GM23248 (cell line): ENCODE data around the gene KCNQ2. TPM values are rescaled to one million over a fixed set of nuclear protein-coding genes. Genes with fewer than 3 reads are reported as not detected.
"Not testable (repeated sequence)": the region's sequence is repeated elsewhere in the genome, so short reads cannot be mapped to it uniquely, and the experiment has no call there.

Source experiments
- DNase-seq: peaks from one replicate; pipeline ENCODE4 v3.0.0-alpha.2; 2015
- H2AFZ ChIP-seq: fragments of 200-600 bp; sonication (generic); 2 replicates; pipeline ENCODE4 v1.6.1; 2016; ENCODE audit warnings: antibody characterized with exemption
- H3F3A ChIP-seq: fragments of 200-600 bp; sonication (generic); 2 replicates; pipeline ENCODE4 v1.6.1; 2016; ENCODE audit warnings: mild to moderate bottlenecking, antibody characterized with exemption, mixed run types; ENCODE audit not compliant: insufficient read depth
- H3K27ac ChIP-seq: fragments of 200-600 bp; sonication (generic); 2 replicates; pipeline ENCODE4 v1.5.1; 2016; ENCODE audit warnings: mild to moderate bottlenecking
- H3K27me3 ChIP-seq: fragments of 200-600 bp; sonication (generic); replicated peaks from 2 replicates; pipeline ENCODE4 v1.6.1; 2016; ENCODE audit warnings: mild to moderate bottlenecking; ENCODE audit not compliant: insufficient read depth
- H3K36me3 ChIP-seq: fragments of 200-600 bp; sonication (generic); 2 replicates; pipeline ENCODE4 v1.6.1; 2016; ENCODE audit warnings: low read depth, mild to moderate bottlenecking
- H3K4me1 ChIP-seq: fragments of 200-600 bp; sonication (generic); 2 replicates; pipeline ENCODE4 v1.6.1; 2016; ENCODE audit warnings: mild to moderate bottlenecking; ENCODE audit not compliant: insufficient read depth
- H3K4me2 ChIP-seq: fragments of 200-600 bp; sonication (generic); one replicate; pipeline ENCODE4 v1.6.1; 2016; ENCODE audit warnings: mild to moderate bottlenecking; ENCODE audit not compliant: unreplicated experiment
- H3K4me3 ChIP-seq: fragments of 200-600 bp; sonication (generic); 2 replicates; pipeline ENCODE4 v1.5.1; 2016; ENCODE audit warnings: mild to moderate bottlenecking
- H3K79me2 ChIP-seq: fragments of 200-600 bp; sonication (generic); 2 replicates; pipeline ENCODE4 v1.6.1; 2016; ENCODE audit warnings: mild to moderate bottlenecking; ENCODE audit not compliant: insufficient read depth
- H3K9ac ChIP-seq: fragments of 200-600 bp; sonication (generic); 2 replicates; pipeline ENCODE4 v1.6.1; 2016; ENCODE audit warnings: mild to moderate bottlenecking
- H3K9me2 ChIP-seq: fragments of 200-600 bp; sonication (generic); 2 replicates; pipeline ENCODE4 v1.6.1; 2016; ENCODE audit warnings: mixed run types, mild to moderate bottlenecking, moderate library complexity; ENCODE audit not compliant: insufficient read depth
- H3K9me3 ChIP-seq: fragments of 200-600 bp; sonication (generic); one replicate; pipeline ENCODE4 v1.6.1; 2017; ENCODE audit warnings: low read depth
- H4K20me1 ChIP-seq: fragments of 200-600 bp; sonication (generic); 2 replicates; pipeline ENCODE4 v1.6.0; 2016; ENCODE audit not compliant: insufficient read depth
- EZH2 ChIP-seq: fragments of 200-600 bp; sonication (generic); IDR thresholded peaks from 2 replicates; pipeline ENCODE4 v1.6.1; 2018; ENCODE audit warnings: antibody characterized with exemption, mild to moderate bottlenecking; ENCODE audit not compliant: insufficient read depth, poor library complexity, severe bottlenecking
- EZH2phosphoT487 ChIP-seq: fragments of 200-600 bp; sonication (generic); IDR thresholded peaks from 2 replicates; pipeline ENCODE4 v1.6.1; 2018; ENCODE audit warnings: antibody characterized with exemption, moderate library complexity, mild to moderate bottlenecking, low read depth; ENCODE audit not compliant: insufficient read depth
- WGBS, 2 experiments: methylation state at CpG; one replicate each; pipeline ENCODE4 v1.1.6; 2015 to 2017; ENCODE audit warnings: low lambda C conversion rate in 2 of 2, low coverage in 1 of 2; ENCODE audit errors: missing lambda C conversion rate in 2 of 2; 5-methylcytosine and 5-hydroxymethylcytosine counted together
- in situ Hi-C: fragments of 300-500 bp; cut with MboI; formaldehyde crosslinking; loops from 2 replicates; pipeline ENCODE4 v1.15.0; 2020
- polyA plus RNA-seq: library from polyadenylated mRNA; unstranded; fragments of >200 nt; fragmentation: Nextera tagmentation; extraction: Ambion mirVana; gene quantifications from 2 replicates; pipeline ENCODE4 v1.2.1, GENCODE V29; 2016
- total RNA-seq: library from RNA; depleted of rRNA; stranded (reverse); fragments of >200 nt; shearing (Covaris generic); gene quantifications from 2 replicates; pipeline ENCODE4 v1.2.3, GENCODE V29; 2014

KCNQ2 gene
- total and polyA plus RNA-seq, 2 experiments from 2014 or later, result 0.38 TPM; not detected in 1

DNA sequence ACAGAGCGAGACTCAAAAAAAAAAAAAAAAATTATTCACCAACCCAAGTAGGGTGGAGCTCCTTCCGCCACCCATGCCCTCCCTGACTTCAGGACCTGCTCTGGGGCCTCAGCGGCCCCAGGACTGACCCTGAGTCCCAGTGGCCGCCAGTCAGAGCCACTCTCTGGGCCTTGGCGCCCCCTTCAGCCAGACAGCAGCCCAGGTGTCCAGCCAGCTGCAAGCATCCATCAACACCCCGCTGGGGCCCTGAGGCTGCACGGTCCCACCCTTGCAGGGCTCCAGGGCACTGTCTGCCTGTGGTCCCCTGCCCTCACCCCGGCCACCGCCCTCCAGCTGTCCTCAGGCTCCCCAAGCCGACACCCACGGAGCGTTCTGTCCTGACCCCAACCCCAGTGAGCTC lies 11.4 kb upstream of the KCNQ2 start:
- H3K9ac ChIP-seq, result no peak overlapping the region
- H3F3A ChIP-seq, result no peaks in the 10 kb centered on the region
- H3K9me2 ChIP-seq, result no peaks in the 10 kb centered on the region
- in situ Hi-C loops, result no loop called here
- H3K4me2 ChIP-seq, result no peak overlapping the region
- peaks cover 16% of the 10 kb centered on the region for H3K27me3 ChIP-seq
- no peak overlapping the region for H3K4me3 ChIP-seq
- H2AFZ ChIP-seq, result no peak overlapping the region
- no peaks in the 10 kb centered on the region for H4K20me1 ChIP-seq
- 60 to 74% methylated on average over 5 to 11 of the region's 12 CpGs for WGBS, 2 experiments
- H3K9me3 ChIP-seq, result no peaks in the 10 kb centered on the region
- H3K79me2 ChIP-seq, result no peaks in the 10 kb centered on the region
- TF ChIP-seq EZH2 (no peak), EZH2phosphoT487 (no peak)
- DNase-seq, result no peak
- no peak overlapping the region for H3K27ac ChIP-seq
- H3K4me1 ChIP-seq, result no peaks in the 10 kb centered on the region
- H3K36me3 ChIP-seq, result no peaks in the 10 kb centered on the region

DNA sequence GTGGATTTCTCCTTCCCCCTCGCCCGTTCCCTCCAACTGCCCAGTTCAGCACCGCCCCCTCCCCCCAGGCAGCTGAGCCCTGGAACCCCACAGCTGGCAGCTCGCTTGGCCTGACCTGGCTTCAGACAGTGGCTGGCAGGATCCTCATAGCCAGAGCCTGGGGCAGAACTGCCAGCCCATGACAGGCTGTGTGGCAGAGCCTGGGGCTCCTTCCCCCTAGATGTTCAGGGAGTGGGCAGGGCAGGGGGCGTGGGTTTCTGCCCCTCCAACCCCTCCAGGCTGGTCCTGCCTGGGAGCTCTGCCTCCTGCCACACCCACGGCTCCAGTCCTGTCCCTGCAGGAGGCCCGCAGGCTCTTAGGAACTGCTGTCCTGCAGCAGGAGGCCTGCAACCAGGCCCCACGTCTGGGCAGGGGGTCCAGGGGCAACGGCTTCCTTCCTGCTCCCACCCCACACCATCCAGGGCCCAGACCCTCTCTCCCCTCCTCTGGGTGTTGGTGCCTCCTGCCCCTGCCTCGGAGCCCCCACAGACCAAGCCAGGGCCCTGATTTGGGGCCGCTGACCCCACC lies 9.6 kb upstream of the KCNQ2 start:
- no peak overlapping the region for H3K4me3 ChIP-seq
- in situ Hi-C loops, result no loop called here
- no peak for TF ChIP-seq EZH2phosphoT487
- no peak for TF ChIP-seq EZH2
- no peaks in the 10 kb centered on the region for H4K20me1 ChIP-seq
- H3K79me2 ChIP-seq, result no peaks in the 10 kb centered on the region
- no peak for DNase-seq
- no peaks in the 10 kb centered on the region for H3K9me2 ChIP-seq
- H3K4me2 ChIP-seq, result no peak overlapping the region
- H3K4me1 ChIP-seq, result no peaks in the 10 kb centered on the region
- H2AFZ ChIP-seq, result no peak overlapping the region
- WGBS, 2 experiments, result 9 to 20% methylated on average over 9 to 11 of the region's 11 CpGs
- no peak overlapping the region for H3K9ac ChIP-seq
- H3K27ac ChIP-seq, result no peak overlapping the region
- H3K9me3 ChIP-seq, result no peaks in the 10 kb centered on the region
- H3K27me3 ChIP-seq, result peaks cover 13% of the 10 kb centered on the region; the same call in 1 of the 2 replicates
- no peaks in the 10 kb centered on the region for H3K36me3 ChIP-seq
- no peaks in the 10 kb centered on the region for H3F3A ChIP-seq

DNA sequence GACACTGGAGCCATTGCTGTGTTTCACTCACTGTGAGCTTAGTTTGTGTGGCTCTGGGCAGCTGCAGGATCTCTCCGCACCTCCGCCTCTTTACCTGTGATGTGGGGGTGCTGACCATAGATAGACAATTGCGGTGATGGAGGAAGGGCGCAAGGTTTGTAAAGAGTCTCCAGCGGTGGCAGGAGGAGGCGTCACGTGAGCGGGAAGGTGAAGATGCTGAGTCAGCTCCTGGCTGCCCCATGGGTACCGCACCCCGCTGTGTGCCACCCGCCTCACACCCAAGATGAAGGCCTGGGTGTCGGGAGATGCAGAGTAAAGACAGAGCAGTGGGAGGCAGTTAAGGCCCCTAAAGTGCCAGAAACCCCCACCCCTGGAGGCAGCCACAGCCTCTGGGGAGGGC lies 9.0 kb upstream of the KCNQ2 start:
- WGBS, 2 experiments, result 65% methylated on average over 12 of the region's 12 CpGs
- no peak overlapping the region for H3K9ac ChIP-seq
- no peaks in the 10 kb centered on the region for H3K9me3 ChIP-seq
- no peaks in the 10 kb centered on the region for H3F3A ChIP-seq
- no peaks in the 10 kb centered on the region for H3K9me2 ChIP-seq
- in situ Hi-C loops, result no loop called here
- no peak overlapping the region for H2AFZ ChIP-seq
- H3K27ac ChIP-seq, result no peak overlapping the region
- no peak for TF ChIP-seq EZH2
- peaks cover 16% of the 10 kb centered on the region for H3K27me3 ChIP-seq
- DNase-seq, result no peak
- H3K79me2 ChIP-seq, result no peaks in the 10 kb centered on the region
- H3K4me2 ChIP-seq, result no peak overlapping the region
- H3K36me3 ChIP-seq, result no peaks in the 10 kb centered on the region
- no peaks in the 10 kb centered on the region for H4K20me1 ChIP-seq
- H3K4me3 ChIP-seq, result no peak overlapping the region
- no peaks in the 10 kb centered on the region for H3K4me1 ChIP-seq

DNA sequence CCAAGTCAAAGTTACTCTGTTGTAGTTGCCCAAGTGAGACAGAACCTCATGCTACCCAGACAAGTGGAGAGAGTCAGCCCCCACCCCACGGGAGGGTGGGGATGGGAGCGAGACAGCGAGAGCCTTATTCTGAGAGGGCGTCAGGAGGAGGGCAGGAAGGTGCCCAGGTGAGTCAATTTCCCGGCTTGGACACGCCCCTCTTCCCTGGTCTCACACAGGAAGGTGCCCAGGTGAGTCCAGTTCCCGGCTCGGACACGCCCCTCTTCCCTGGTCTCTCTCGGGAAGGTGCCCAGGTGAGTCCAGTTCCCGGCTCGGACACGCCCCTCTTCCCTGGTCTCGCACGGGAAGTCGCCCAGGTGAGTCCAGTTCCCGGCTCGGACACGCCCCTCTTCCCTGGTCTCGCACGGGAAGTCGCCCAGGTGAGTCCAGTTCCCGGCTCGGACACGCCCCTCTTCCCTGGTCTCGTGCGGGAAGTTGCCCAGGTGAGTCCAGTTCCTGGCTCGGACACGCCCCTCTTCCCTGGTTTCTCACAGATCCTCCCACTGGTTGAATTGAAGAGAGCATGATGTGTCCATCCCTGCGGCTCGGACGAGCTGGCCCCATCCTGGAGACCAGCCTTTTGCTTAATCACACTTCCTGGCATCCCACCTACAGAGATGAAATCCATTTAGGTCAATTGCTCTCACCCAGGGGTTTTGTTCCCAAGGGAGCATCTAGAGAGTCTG lies 7.4 kb upstream of the KCNQ2 start:
- DNase-seq, H3K27ac ChIP-seq, in situ Hi-C loops, H3K36me3 ChIP-seq, H3K4me1 ChIP-seq, H2AFZ ChIP-seq, H3K79me2 ChIP-seq, H3F3A ChIP-seq, H3K9me3 ChIP-seq, H3K4me3 ChIP-seq, H4K20me1 ChIP-seq, H3K9ac ChIP-seq, H3K9me2 ChIP-seq, H3K4me2 ChIP-seq: not testable (repeated sequence)
- H3K27me3 ChIP-seq, result peaks cover 21% of the 10 kb centered on the region
- WGBS, 2 experiments, result 50 to 56% methylated on average over 9 to 32 of the region's 32 CpGs
